GM19193 (cell line): ENCODE data around the gene PPDPF.

Experiments used
- POLR2A ChIP-seq: IDR thresholded peaks from 4 replicates; pipeline ENCODE4 v1.6.1; 2011; ENCODE audit not compliant: insufficient read depth, insufficient read length; ENCODE audit errors: extremely low read depth

The PPDPF gene

DNA sequence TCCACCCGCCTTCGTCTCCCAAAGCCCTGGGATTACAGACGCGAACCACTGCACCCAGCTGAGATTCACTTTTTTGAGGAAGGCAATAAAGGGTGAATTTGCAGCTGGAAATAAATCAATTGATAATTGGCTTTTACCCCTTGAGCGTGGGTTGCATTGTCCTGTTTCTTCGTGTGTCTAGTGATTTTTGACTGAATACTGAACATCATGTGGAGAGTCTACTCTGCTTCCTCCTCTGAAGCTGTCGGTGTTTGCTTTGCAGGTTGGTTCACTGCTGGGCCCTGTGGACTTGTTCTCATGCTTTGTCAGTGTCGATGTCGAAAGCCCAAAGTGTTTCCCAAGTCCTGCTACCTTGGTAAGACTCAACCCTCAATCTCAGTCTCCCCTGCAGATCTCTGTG is 15.9 kb upstream of the PPDPF start:
- TF ChIP-seq POLR2A = no peak

DNA sequence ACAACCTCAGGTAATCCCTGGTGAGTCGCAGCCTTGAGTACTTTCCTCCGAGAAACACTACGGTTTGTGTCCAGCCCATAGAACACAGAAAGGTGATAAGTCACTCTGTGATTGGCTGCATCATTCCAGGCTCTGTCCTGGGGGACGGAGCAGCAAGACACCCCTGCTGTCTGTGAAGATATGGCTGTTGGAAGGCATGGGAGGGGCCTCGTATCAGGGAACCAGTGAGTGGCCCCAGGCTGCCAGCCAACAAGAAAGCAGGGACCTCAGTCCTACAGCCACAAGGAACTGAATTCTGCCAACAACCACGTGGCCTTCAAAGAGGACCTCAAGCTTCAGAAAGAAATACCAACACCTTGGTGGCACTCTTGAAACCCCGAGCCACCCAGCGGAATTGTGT is 15.3 kb upstream of the PPDPF start:
- no peak for TF ChIP-seq POLR2A

DNA sequence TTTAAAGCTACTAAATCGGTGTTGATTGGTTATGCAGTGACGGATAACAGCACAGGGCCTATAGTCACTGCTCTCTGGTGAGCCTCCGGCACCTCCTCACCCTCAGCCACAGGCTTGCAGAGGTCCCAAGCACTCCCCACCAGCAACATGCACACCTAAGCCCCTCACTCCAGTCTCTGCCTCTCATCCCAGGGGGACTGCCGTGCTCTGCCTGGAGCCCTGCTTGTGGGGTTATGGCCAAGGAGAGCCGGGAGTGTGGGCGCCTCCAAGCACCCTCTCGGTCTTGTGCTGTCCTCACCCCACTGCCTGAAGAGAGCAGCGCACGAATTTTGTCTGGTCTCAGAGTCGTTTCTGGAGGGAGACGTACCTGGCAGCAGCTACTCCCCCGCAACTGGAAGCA is 14.8 kb upstream of the PPDPF start:
- TF ChIP-seq POLR2A = no peak

DNA sequence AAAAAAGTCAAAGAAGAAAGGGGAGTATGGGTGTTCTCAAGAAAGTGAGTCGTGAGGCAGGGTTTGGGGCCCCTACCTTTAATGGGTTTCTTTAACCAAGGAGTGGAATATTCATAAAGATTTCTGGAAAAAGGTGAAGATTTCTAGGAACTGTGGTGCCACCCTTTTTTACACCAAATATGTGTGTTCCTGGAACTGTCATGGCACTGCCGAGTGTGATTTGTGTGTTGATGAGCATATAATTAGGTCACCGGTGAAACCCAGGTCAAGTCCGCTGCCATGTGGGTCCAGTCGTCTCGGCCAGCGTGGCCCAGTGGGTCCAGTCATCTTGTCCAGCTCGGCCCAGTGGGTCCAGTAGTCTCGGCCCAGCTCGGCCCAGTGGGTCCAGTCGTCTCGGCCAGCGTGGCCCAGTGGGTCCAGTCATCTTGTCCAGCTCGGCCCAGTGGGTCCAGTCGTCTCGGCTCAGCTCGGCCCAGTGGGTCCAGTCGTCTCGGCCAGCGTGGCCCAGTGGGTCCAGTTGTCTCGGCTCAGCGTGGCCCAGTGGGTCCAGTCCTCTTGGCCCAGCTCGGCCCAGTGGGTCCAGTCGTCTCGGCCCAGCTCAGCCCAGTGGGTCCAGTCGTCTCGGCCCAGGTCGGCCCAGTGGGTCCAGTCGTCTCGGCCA is 13.4 kb upstream of the PPDPF start:
- no peak for TF ChIP-seq POLR2A

DNA sequence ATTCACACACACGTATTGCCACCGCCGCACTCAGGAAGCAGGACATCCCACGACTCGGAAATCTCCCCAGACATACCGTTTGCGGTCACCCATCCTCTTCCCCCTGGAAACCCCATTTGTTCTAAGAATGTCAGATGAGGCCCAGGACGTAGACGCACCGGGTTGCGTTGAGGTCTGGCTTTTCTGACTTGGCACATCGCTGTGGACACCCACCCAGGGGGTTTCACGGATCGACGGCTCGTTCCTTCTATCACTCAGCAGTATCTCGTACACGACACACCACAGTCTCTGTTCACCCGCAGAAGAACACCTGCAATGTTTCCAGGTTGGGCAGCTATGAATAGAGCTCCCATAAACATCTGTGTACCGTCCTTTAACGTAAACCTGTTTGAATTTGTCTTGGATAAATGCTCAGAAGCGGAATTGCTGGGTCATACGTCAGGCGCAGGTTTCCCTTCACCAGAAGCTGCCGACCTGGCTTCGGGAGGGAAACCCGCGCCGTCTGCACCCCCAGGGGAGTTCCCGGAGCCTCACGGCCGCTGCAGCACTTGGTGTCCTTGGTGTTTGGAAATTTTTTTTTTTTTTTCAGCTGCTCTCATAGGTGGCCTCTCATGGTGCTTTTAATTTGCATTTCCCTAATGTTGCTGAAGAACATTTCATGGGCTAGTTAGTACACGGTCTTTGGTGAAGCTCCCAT is 12.3 kb upstream of the PPDPF start:
- no peak for TF ChIP-seq POLR2A

DNA sequence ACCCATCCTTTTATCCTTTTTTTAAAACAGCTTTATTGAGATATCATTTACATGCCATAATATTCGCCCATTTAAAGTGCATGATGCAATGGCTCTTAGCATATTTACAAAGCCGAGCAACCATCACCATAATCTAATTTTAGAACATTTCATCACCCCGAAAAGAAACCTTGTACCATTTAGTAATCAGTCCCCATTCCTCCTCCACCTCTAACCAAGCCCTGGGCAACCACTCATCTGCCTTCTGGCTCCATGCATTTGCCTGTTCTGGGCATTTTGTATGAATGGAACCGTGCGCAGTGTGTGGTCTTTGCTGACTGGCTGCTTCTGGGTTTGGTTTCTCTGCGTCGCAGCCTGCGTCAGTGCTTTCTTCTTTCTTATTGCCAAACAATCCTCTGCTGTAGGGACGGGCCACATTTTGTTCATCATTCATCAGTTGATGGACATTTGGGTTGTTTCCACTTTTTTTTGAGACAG is 11.4 kb upstream of the PPDPF start:
- TF ChIP-seq POLR2A = no peak

DNA sequence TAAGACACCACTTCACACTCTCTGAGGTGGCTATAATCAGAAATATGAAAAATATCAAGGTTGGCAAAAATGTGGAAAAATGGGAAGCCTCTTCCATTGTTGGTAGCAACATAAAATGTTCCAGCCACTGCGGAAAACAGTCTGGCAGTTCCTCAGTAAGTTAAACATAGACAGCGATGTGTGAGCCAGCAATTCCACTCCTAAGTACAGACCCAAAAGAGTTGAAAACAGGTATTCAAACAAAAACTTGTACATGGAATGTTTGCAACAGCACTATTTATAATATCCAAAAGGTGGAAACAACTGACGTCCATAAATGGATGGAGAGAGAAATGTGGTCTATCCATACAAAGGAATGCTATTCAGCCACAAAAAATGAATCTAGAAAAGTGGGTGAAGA is 7.4 kb upstream of the PPDPF start:
- TF ChIP-seq POLR2A = no peak

DNA sequence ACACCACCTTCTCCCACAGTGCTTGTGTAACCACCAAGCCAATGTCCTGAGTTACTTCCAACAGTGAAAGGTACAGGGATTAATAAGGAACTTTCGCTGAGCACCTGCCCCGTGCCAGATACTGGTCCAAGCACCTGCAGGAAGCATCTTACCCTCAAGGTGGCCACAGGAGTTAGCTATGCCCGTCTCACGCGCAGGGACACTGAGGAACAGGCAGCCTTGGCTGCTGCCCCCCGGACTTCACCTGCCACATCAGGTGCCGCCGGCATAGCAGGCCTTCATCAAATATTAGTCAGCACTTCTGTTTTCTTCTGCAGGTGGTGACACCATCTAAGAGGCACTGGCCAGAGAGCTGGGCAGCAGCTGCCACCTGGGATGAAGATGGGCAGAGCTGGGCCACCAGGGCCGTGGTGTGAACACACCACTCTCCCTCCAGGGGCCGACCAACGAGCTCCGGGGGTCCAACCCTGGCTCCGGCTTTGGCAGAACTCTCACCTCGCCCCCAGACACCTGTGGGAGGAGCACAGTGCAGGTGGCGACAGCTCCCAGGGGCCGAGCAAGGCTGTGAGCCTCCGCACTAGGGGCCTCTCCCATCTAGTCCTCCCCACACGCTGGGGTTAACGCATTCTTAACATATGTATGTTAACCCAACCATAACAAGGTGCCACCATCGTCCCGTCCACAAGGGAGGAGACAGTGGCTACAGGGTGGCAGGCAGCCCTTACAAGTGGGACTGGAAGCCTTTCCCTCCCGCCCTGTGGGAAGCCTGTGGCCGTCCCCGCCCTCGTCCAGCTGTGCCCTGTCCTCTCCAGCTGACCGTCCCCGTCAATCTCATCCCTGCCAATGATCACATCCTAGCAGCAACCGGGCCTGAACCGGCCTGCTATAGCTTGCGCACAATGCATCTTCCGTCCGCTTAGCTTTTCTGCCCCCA is 2.9 kb upstream of the PPDPF start:
- TF ChIP-seq POLR2A = no peak

DNA sequence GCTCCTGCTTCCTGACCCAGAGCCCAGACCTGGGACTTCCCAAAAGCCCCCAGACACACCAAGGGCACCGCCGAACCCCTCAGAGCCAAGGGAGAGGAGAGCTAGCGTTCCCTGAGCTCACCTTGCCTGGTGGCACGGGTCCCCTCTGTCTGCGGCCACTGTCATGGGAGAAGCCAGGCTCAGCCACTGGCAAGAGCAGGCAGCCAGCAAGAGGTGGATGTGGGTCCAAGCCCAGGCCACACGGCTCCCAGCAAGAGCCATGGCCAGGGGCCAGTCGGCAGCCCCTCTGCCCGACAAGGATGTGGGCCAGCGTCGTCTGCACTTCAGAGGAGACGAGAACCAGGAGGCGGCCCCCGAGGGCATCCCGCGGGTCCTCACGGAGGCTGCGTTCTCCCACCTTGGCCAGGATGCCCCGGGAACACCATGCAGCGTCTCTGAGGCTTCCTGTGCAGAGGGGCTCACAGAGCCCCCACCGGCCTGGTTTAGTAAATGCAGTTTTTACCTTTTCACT is 2.2 kb upstream of the PPDPF start:
- TF ChIP-seq POLR2A = no peak

DNA sequence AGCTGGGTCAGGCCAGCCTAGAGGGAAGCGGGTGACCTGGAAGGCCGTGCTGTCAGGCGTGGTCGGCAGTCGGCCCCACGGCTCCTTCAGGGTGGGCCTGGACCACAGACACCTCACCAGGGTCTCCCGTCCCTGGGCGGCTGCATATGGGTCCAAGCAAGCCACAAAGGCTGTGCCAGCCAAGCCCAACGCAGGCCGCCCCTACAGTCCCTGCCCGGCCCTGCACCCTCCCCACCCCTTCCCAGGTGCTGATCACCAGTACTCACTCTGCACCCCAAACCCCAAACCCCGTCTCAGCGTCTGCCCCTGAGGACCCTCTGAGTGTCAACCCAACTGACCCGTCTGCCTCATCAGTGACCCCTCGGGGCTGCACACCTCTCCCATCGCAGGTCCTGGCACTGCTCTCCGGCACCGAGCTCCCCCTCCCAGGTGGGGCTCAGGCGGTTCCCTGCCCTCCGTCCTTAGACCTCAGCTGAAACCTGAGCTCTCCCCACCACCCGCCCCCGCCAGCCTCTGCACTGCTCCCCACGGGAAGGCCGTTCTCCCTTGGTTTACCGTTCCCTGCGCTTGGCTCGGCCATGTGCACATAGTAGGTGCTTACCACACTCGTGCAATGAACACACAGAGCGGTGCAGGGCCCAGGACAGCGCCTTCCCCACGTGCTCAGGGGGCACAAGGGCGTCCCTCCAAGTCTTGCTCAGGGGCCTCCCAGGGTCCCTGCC is 1.5 kb upstream of the PPDPF start:
- no peak for TF ChIP-seq POLR2A

DNA sequence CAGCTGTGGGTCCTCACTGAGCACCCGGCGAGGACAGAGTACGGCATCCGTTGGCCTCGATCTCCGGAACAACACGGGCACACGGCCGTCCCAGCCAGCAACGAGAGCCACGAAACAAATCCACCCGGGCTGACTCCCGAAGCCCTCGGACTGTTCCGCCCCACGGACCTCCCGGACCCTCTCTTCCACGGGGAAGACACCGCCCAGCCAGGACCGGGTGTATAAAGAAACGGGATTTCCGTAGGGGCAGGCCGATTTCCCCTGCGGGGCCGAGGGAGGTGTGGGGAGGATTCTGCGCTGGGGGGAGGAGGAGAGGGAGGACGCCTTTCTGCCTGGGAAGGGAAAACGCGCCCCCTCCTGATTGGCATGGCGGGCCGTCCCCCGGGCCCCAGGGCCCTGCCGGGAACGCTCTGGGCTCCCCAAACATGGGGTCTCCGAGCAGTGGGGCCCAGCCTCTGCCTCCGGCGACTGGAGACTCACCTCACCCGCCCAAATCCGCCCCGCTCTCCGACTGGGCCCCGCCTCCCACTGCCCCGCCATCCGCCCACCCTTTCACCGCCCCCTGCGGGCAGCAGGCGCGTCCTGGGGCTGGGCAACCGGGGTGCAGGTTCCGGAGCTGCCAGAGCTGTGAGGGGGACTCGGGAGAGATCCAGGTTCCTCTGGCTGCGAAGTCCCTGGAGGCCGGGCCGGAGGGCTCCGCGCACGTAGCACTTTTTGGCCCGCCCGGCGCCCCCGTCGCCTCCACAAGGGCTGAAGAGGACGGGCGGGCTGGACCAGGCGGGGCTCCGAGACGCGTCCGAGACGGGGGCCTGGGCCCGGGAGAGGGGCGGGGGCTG is 679 bp upstream of the PPDPF start:
- TF ChIP-seq POLR2A = no peak

DNA sequence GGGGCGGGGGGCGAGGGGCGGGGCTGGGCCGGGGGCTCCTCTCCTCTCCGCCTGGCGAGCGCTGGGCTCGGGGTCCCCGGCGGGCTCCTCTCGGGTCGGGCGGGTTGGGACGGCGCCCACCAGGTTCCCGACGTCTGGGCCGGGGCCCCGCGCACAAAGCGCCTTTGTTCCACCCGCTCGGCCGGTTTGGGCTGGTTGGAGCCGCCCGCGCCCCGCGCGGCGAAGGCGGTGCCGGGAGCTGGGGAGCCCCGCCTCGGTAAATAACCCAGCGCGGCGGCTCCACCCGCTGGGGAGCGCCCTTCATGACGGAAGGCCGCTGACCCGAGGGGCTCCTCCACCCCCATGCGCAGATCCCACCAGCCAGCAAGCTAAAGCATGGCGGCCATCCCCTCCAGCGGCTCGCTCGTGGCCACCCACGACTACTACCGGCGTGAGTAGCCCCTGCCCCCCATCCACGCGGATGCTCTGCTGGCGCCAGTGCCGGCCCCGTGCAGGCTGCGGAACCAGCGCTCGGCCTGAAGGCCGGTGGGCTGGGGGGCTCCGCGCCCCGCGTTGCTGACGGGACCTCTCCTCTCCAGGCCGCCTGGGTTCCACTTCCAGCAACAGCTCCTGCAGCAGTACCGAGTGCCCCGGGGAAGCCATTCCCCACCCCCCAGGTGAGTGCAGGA is 503 bp downstream of the PPDPF start:
- peak; percentile 44 for TF ChIP-seq POLR2A

DNA sequence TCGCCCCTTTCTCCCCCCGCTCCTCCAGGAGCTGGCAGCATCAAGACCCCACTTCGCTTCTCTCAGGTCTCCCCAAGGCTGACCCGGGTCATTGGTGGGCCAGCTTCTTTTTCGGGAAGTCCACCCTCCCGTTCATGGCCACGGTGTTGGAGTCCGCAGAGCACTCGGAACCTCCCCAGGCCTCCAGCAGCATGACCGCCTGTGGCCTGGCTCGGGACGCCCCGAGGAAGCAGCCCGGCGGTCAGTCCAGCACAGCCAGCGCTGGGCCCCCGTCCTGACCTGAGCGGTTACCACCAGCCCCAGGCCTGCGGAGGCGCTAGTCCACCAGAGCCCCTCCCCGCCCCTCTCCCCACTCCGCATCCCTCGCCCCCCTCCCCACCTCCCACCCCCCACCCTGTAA is 1.0 kb downstream of the PPDPF start:
- TF ChIP-seq POLR2A = no peak
